NCI-H1694 (cell line): ENCODE measurements around the gene GSX2.
"Not testable (repeated sequence)": the region's sequence is repeated elsewhere in the genome, so short reads cannot be mapped to it uniquely, and the experiment has no call there.

Experiments
- DNase-seq: peaks from one replicate; lab custom pipeline; 2025; lab: John Stamatoyannopoulos, UW

The GSX2 gene

DNA sequence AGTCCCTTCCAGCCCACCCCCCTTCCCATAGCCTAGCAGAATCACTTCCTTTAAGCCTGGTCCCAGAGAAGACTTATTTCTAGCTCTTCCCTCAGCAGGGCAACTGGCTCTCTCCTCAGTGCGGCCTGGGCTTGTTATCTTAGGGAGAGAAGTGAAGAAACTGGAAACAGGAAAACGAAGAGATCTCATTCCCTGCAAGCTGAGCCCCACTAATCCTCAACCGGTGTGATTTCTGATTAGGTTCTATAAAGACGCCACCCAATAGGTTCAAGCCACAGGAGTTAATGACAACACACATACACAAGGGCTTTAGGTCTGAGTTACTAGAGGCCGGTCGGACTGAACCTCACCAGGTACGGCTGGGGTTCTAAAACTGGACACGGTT is 3.2 kb downstream of the GSX2 start:
- no peak for DNase-seq

DNA sequence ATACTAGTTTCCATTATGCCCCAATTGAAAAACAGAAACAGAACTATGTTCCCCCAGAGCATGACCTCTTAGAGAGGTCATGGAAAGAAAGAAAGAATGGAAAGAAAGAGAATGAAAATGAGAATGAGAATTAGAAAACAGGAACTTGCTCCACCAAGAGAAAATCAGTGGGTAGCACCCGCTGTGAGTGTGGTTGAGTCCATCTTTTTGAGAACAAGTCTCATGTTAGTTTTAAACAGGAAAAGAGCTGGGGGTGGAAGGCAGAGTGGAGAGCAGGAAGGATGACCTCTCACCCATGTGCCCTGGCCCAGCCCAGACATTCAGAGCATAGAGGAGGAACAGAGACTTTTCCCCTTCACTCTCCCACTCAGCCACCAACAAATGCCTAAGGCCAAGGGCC is 4.9 kb downstream of the GSX2 start:
- DNase-seq = no peak

DNA sequence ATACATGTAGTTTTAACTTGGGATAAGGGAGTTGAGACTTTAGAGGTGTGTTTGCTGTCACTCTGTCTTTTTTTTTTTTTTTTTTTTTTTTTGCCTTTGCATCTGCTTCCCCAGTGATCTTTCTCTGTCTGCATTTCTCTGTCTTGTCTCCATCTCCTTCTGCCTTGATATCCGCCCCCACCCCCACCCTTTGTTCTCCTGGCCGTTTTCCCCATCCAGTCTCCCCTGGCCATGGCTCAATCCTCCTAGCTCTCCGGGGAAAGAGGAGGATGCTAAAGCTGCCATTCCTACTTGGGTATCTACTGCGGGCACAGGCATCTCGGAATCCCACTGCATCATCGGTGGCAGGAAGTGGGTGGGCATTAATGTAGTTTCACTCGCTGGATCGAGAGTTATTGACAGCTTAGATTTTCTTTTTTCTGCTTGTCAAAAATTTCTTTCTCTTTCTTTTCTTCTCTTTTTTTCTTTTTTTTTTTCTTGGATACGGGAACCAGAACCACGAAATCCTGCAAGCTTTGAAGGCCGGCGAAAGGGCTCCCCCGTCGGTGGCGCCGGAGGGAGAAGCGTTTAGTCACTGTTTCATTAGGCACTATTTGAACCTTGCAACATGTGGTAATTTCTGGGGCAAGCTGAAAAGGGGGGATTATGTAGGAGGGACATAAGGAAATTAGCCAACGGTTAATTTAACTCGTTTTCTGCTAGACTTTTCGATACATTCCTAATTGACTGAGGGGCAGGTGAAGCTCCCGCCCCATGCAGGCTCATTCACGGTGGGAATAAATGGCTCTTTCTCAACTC is 8.2 kb downstream of the GSX2 start:
- DNase-seq = no peak

DNA sequence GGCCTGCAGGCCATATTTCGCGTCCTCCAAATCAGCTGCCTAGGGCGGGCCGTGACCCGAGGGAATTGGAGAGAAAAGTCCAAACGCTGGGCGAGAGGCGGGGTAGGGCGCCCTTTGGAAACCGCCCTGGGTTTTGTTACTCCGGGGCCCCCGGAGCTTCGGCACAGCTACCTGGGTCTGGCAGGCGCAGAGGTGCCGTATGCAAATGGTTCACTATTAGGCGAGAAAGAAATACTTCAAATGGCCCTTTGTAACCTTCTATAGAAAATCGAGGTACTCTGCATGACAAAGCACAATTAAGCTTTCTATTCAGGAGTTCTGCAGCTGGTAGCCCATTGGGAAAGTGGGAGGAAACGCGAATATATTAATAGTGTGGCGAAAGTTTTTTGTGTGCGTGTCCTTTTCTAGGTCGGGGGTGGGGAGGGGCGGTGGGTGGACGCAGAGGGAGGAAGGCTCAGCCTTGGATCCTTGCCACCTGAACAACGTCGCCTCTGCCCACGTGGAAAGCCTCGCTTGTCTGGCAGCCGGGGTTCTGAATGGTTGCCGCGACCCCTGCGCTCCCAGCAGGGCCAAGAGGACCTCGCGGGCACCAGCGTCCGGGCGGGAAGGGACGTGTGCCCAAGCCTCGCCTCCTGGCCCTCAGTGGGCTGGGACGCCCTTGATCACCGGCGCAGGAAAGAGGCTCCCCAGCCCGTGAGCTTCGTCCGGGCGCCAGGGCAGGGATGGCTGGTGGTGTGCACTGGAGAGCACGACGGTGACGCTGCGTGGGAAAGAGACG is 9.5 kb downstream of the GSX2 start:
- DNase-seq = no peak

DNA sequence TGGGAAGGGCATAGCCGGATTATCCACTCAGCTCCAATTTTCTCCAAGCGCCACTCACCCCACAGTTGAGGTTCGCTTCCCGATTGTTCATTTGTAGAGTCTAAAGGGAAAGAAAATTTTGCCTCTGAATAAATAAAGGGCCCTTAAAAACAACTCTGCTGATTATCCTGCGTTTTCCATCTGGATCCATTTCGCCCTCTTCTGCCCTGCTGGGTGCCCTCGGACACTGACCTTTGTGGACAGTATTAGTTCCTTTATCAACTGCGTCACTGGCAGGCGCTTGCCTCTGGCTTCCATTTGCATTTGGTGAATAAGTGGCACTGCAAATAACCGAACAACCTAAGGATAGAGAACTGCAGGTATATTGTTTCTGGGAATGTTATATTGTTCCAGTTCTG is 10.1 kb downstream of the GSX2 start:
- no peak for DNase-seq

DNA sequence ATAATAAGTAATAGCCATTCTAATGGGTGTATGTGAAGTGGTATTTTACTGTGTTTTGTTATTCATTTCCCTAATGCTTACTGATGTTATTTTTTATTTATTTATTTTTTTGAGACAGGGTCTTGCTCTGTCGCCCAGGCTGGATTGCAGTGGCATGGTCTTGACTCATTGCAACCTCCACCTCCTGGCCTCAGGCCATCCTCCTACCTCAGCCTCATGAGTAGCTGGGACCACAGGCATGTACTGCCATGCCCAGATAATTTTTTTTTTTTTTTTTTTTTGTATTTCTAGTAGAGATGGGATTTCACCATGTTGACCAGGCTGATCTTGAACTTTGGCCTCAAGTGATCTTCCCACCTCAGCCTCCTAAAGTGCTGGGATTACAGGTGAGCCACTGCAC is 13.2 kb downstream of the GSX2 start:
- not testable (repeated sequence) for DNase-seq

DNA sequence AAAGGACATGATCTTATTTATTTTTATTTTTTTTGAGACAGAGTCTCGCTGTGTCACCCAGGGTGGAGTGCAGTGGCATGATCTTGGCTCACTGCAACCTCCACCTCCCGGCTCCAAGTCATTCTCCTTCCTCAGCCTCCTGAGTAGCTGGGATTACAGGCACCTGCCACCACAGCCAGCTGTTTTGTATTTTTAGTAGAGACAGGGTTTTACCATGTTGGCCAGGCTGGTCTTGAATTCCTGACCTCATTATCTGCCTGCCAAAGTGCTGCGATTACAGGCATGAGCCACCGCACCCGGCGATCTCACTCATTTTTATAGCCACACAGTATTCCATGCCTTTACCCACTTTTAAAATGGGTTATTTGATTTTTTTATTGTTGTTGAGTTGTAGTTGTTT is 16.3 kb downstream of the GSX2 start:
- DNase-seq = not testable (repeated sequence)

DNA sequence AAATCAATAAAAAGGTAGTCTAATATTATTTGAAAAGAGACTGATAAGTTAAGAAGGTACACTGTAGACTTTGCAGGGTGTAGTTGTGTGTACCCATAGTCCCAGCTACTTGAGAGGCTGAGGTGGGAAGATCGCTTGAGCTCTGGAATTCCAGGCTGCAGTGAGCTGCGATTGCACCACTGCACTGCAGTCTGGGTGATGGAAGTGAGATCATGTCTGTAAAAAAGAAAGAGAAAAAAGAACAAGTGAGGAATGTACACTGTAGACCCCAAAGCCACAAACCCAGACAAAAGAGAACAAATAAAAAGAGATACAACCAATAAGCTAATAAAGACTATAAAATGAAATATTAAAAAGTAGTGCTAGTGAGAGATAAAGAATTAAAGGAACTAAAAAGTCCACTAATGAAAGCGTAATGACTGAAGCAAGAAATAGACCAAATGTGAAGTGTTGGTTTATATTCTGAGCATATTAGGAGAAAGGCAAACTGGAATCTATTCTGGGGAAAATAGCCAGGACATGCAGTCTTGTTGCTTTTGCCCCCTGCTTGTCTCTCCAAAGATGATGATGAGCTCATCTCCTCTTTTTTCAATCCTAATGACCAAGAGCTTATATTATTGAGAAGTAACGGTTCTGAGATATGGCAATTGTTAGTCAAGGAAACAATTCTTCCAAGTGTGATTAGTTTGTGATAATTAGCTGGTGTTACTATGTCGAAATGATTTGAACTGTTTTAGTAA is 19.1 kb downstream of the GSX2 start:
- no peak for DNase-seq

DNA sequence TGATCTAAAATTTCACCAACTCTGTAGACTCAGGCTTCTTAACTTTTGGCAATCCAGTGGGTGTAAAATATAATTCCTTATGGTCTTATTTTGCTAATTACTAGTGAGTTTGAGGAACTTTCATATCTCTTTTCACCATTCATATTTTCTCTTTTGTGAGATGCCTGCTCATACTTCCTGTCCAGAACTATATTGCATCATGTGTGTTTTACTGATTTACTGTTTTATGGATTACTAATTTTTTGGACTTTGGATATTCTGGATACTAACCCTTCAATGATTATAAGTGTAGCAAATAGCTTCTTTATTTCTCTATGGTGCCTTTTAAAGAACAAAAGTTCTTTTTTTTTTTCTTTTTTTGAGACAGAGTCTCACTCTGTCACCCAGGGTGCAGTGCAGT is 20.6 kb downstream of the GSX2 start:
- DNase-seq = no peak

DNA sequence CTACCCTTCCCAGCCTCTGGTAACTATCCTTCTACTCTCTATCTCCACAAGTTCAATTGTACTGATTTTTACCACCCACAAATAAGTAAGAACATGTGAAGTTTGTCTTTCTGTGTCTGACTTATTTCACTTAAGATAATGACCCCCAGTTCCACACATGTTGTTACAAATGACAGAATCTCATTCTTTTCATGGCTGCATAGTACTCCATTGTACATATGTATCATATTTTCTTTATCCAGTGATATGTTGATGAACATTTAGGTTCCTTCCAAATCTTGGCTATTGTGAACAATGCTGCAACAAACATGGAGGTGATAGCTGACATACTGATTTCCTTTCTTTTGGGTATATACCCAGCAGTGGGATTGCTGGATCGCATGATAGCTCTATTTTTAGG is 27.7 kb downstream of the GSX2 start:
- DNase-seq = no peak

DNA sequence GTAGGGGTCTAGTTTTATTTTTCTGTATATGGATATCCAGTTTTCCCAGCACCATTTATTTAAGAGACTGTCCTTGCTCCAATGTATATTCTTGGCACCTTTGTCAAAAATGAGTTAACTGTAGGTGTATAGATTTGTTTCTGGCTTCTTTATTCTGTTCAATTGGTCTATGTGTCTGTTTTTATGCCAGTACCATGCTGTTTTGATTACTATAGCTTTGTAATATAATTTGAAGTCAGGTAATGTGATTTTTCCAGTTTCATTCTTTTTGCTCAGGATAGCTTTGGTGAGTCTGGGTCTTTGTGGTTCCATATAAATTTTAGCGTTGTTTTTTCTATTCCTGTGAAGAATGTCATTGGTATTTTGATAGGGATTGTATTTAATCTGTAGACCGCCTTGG is 28.7 kb downstream of the GSX2 start:
- not testable (repeated sequence) for DNase-seq

DNA sequence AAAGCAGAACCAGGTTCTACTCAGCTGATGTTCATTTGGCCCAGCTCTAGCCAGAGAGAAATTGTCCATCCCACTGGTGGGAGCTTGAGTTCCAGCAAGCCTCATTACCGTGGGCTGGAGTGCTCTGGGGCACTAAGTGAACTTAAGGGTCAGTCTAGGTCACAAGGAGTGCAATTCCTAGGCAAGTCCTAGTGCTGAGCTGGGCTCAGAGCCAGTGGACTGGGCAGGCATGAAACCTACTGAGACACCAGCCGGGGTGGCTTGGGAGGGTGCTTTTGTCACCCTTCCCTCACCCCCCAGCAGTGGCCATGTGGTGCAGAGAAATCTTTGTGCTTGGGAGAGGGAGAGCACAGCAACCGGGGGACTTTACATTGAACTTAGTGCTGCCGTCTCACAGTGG is 39.4 kb downstream of the GSX2 start:
- no peak for DNase-seq

DNA sequence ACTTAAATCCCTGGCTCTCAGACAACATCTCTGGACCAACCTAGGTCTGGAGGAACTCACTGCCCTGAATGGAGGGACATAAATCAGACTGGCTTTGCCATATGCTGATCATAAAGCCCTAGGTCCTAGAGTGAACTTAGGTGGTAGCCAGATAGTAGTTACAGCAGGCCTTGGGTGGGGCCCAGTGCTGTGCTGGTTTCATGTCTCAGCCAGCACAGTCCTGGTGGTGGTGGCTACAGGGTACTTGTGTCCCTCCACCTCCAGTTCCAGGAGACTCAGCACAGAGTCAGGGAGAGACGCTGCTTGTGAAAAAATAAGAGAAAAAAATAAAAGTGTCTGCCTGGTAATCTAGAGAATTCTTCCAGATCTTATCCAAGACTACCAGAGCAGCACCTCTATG is 40.3 kb downstream of the GSX2 start:
- no peak for DNase-seq

DNA sequence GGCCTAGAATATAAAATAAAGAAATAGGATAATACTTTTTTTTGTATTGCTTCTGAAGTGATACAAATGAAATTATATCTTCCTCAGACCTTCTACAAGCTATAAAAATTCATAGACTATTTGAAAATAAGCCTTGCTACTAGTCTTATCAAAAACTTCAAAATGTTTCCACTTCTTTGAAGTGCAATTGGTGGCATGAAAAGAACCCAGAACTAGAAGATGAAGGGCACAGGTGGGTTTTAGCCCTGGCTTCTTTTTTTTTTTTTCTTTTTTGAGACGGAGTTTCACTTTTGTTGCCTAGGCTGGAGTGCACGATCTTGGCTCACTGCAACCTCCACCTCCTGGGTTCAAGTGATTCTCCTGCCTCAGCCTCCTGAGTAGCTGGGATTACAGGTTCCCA is 44.2 kb downstream of the GSX2 start:
- DNase-seq = no peak

DNA sequence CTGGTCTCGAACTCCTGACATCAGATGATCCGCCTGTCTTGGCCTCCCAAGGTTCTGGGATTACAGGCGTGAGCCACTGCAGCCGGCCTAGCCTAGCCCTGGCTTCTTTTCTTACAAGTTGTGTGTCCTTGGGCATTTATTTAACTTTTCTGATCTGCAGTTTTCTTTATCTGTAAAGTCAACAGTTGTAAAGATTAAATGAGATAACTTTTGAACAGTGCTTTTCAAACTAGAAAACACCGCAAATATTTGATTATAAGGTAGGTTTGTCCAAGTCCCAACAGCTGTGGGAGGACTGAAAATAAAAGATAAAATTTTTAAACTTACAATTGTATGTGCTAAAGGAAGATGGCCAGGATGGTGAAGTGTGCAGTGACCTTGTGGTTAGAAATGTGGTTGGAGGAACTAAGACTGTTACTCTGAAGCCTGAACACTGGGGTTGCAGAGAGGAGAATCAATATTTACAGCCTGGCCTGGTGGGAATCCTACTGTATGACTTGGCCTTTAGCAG is 44.8 kb downstream of the GSX2 start:
- no peak for DNase-seq

DNA sequence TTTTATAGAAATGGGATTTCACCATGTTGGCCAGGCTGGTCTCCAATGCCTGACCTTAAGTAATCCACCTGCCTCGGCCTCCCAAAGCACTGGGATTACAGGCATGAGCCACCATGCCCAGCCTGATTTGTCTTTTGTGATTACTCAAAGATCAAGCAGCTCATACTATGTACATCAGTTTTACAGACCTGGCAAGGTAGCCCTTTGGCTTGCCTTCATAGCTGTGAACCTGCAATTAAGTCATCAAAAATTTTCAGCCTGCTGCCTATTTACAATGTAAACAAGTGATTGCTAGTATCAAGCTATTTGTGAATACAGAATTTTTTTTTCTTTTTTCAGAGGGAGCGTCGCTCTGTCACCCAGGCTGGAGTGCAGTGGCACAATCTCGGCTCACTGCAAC is 46.2 kb downstream of the GSX2 start:
- DNase-seq = no peak

DNA sequence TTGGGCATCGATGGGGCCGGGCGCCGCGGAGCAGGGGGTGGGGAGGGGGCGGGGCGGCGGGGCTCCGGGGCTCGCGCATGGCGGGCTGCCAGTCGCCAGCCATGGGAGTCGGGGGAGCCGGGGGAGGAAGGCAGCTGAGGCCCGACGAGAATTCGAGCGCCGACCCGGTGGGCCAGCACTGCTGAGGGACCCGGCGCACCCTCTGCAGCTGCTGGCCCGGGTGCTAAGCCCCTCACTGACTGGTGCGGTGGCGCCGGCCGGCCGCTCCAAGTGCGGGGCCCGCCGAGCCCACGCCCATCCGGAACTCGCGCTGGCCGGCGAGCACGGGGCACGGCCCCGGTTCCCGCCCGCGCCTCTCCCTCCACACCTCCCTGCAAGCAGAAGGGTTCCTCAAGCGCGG is 49.4 kb downstream of the GSX2 start:
- DNase-seq = no peak
